ENCODE results near the gene PPP1R37. TPM values are rescaled to one million over a fixed set of nuclear protein-coding genes. Genes with fewer than 3 reads are reported as not detected.
A peak's percentile ranks its signal among the peaks of the same experiment; 100 is the strongest.

PPP1R37 gene, protein sequence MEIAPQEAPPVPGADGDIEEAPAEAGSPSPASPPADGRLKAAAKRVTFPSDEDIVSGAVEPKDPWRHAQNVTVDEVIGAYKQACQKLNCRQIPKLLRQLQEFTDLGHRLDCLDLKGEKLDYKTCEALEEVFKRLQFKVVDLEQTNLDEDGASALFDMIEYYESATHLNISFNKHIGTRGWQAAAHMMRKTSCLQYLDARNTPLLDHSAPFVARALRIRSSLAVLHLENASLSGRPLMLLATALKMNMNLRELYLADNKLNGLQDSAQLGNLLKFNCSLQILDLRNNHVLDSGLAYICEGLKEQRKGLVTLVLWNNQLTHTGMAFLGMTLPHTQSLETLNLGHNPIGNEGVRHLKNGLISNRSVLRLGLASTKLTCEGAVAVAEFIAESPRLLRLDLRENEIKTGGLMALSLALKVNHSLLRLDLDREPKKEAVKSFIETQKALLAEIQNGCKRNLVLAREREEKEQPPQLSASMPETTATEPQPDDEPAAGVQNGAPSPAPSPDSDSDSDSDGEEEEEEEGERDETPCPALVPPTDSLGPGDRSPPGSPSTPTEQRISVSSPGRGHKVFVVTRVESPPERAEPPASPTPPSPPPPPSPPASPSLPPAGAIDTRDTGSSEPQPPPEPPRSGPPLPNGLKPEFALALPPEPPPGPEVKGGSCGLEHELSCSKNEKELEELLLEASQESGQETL
- polyA plus RNA-seq (2012; ENCODE audit: low read depth, missing spikeins): 9.5 TPM

- DNase-seq (ENCODE audit: insufficient read length, low spot score) (peak; percentile 95), FAIRE-seq (peak; percentile 98)
- TF ChIP-seq PAX5 (IDR thresholded peaks at IDR 0.05; ENCODE audit: insufficient read depth, low read length, severe bottlenecking) (peak; percentile 5), POLR2AphosphoS5 (IDR thresholded peaks at IDR 0.05; ENCODE audit: low read depth, low read length) (no peak), POU2F2 (IDR thresholded peaks at IDR 0.05; ENCODE audit: low read depth, low read length) (peak; percentile 94)
Measured at GRCh38 chr19:45092747-45093678, at the start of gene PPP1R37. Gene PPP1R37 (plus strand): TSS chr19:45093179. CDS start chr19:45093326, 147 bp downstream.

DNA sequence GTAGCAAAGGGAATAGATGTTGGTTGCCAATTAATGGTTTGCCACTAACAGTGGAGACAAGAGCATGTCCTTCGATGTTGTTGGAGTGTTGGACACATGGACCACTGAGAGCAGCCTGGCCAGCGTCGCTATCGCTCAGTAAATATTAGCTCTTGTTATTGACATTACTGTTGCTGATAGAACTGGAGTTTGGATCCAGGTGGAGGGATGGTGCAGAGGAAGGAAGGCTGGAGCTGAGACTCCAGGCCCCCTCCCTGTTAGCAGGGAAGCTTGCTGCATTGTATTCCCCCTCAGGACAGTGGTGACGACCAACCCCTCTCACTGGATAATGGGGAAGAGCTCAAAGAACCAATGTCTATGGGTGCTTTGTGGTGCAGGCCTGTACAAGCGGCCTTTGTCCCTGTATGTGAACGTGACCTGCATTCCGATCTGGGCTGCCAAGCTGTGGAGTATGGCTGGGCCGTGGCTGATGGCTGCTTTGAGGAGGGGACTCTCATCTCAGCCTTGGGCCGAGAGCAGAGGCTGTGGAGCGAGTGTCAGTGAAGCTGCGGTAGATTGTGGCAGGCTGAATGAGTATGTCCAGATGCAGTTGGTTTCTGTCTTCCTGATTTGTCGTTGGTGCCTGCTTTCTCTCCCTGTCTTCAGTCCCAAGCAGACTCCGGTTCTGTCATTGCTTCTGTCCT lies 47.2 kb upstream of the PPP1R37 start:
- FAIRE-seq (peak; percentile 5), DNase-seq (ENCODE audit: insufficient read length, low spot score) (no peak)
- no peak for TF ChIP-seq TAF1 (IDR thresholded peaks at IDR 0.05; ENCODE audit: low read depth, low read length)
- TF ChIP-seq SPI1 (IDR thresholded peaks at IDR 0.05; ENCODE audit: low read depth, low read length): no peak
- TF ChIP-seq PAX5 (IDR thresholded peaks at IDR 0.05; ENCODE audit: insufficient read depth, low read length, severe bottlenecking): no peak
- no peak for TF ChIP-seq POLR2A (IDR thresholded peaks at IDR 0.05; ENCODE audit: low read depth, low read length)
- no peak for TF ChIP-seq POU2F2 (IDR thresholded peaks at IDR 0.05; ENCODE audit: low read depth, low read length)
- TF ChIP-seq POLR2AphosphoS5 (IDR thresholded peaks at IDR 0.05; ENCODE audit: low read depth, low read length): no peak

- FAIRE-seq: no peak
- no peak for DNase-seq (ENCODE audit: insufficient read length, low spot score)
- no peak for TF ChIP-seq POLR2AphosphoS5 (IDR thresholded peaks at IDR 0.05; ENCODE audit: low read depth, low read length)
- no peak for TF ChIP-seq POU2F2 (IDR thresholded peaks at IDR 0.05; ENCODE audit: low read depth, low read length)
- TF ChIP-seq POLR2A (IDR thresholded peaks at IDR 0.05; ENCODE audit: low read depth, low read length): no peak
- no peak for TF ChIP-seq TAF1 (IDR thresholded peaks at IDR 0.05; ENCODE audit: low read depth, low read length)
- TF ChIP-seq PAX5 (IDR thresholded peaks at IDR 0.05; ENCODE audit: insufficient read depth, low read length, severe bottlenecking): no peak
- no peak for TF ChIP-seq SPI1 (IDR thresholded peaks at IDR 0.05; ENCODE audit: low read depth, low read length)
Measured at GRCh38 chr19:45046355-45046754, 46.6 kb upstream of the PPP1R37 start.

GRCh38 chr19:45047188-45047797 lies 45.7 kb upstream of the PPP1R37 start:
- DNase-seq (ENCODE audit: insufficient read length, low spot score): no peak
- TF ChIP-seq SPI1 (IDR thresholded peaks at IDR 0.05; ENCODE audit: low read depth, low read length): peak; percentile 69
- TF ChIP-seq POLR2AphosphoS5 (IDR thresholded peaks at IDR 0.05; ENCODE audit: low read depth, low read length): no peak
- FAIRE-seq: no peak

DNA sequence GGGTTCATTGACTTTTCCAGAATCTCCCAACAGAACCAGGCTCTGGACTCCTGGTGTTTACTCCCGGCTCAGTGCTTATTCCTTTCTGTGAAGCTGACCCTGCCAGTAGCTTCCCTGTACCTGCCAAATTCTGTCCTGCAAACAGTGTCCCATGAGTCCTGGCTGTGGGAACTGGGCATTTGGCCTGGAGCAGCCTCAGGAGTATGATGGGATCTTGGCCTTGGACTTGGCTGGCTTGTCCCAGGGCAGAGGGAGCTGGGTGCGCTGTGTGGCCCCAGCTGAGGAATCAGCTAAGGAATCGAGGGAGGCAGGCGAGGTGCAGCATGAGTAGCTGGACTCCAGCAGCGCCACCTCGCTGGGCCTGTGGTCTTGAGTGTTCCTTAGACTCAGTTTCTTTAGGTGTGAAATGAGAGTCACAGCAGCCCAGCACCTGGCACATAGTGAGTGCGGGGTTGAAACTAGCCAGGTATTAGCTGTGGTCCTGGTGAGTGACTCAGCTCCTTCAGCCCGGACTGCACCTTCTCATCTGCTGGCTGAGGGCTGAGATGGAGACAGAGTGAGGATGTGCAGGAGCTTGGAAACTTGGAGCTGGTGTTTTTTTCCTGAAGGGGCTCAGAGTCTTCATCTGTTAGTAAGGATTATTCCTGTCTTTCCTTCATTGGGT lies 43.8 kb upstream of the PPP1R37 start:
- no peak for TF ChIP-seq PAX5 (IDR thresholded peaks at IDR 0.05; ENCODE audit: insufficient read depth, low read length, severe bottlenecking)
- DNase-seq (ENCODE audit: insufficient read length, low spot score) (no peak), FAIRE-seq (no peak)

- no peak for TF ChIP-seq TAF1 (IDR thresholded peaks at IDR 0.05; ENCODE audit: low read depth, low read length)
- no peak for TF ChIP-seq POLR2A (IDR thresholded peaks at IDR 0.05; ENCODE audit: low read depth, low read length)
- TF ChIP-seq PAX5 (IDR thresholded peaks at IDR 0.05; ENCODE audit: insufficient read depth, low read length, severe bottlenecking): no peak
- no peak for TF ChIP-seq SPI1 (IDR thresholded peaks at IDR 0.05; ENCODE audit: low read depth, low read length)
- TF ChIP-seq POLR2AphosphoS5 (IDR thresholded peaks at IDR 0.05; ENCODE audit: low read depth, low read length): no peak
- TF ChIP-seq POU2F2 (IDR thresholded peaks at IDR 0.05; ENCODE audit: low read depth, low read length): no peak
- FAIRE-seq (no peak), DNase-seq (ENCODE audit: insufficient read length, low spot score) (no peak)
Measured at GRCh38 chr19:45050036-45050435, 42.9 kb upstream of the PPP1R37 start.

DNA sequence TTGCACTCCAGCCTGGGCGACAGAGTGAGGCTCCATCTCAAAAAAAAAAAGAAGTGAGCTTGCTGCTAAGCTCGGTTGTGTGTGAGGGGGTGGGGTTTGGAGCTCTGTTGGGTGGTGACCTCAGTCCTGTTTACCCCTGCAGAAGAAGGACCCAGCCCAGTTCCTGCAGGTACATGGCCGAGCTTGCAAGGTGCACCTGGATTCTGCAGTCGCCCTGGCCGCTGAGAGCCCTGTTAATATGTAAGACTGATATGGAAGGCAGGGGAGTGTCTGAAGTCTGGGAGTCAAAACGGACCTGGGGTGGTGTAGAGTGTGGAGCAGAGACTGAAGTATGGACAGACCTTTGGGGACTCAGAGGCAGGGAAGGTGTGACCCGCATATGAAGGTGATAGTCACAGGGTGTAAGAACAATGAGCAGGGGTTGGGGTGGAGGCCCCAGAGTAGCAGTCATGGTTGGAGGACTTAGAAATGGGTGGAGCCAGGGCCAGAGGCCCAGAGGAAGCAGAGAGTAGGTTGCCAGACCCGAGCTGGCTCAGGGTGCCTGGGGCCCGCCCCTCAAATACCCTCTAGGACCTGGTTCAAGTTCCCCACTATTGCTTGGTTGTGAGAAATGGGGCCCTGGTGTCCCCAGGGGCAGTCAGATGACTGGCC lies 40.9 kb upstream of the PPP1R37 start:
- DNase-seq (ENCODE audit: insufficient read length, low spot score) (no peak), FAIRE-seq (peak; percentile 23)
- TF ChIP-seq SPI1 (IDR thresholded peaks at IDR 0.05; ENCODE audit: low read depth, low read length): no peak
- no peak for TF ChIP-seq POU2F2 (IDR thresholded peaks at IDR 0.05; ENCODE audit: low read depth, low read length)
- TF ChIP-seq TAF1 (IDR thresholded peaks at IDR 0.05; ENCODE audit: low read depth, low read length): no peak
- TF ChIP-seq POLR2A (IDR thresholded peaks at IDR 0.05; ENCODE audit: low read depth, low read length): no peak
- TF ChIP-seq PAX5 (IDR thresholded peaks at IDR 0.05; ENCODE audit: insufficient read depth, low read length, severe bottlenecking): no peak
- no peak for TF ChIP-seq POLR2AphosphoS5 (IDR thresholded peaks at IDR 0.05; ENCODE audit: low read depth, low read length)

DNA sequence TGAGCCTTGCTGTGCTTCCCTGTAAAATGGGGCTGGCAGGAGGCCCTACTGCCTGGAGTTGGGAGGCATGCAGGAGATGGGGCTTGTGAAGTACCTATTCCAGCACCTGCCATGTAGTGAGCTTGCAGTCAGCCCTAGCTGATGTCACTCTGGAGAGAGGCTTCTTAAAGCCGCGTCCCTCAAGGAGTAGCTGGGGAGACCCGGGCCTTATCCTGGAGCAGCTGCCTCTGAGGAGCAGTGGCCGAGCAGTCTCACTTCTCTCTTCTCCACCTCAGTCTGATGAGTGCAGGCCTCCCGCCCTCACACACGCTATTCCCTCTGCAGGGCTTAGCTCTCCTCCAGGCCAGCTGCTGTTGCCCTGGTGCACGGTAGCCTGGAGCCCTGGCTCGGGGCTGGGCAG lies 36.1 kb upstream of the PPP1R37 start:
- TF ChIP-seq POLR2AphosphoS5 (IDR thresholded peaks at IDR 0.05; ENCODE audit: low read depth, low read length) (no peak), POU2F2 (IDR thresholded peaks at IDR 0.05; ENCODE audit: low read depth, low read length) (no peak), PAX5 (IDR thresholded peaks at IDR 0.05; ENCODE audit: insufficient read depth, low read length, severe bottlenecking) (no peak), POLR2A (IDR thresholded peaks at IDR 0.05; ENCODE audit: low read depth, low read length) (no peak), SPI1 (IDR thresholded peaks at IDR 0.05; ENCODE audit: low read depth, low read length) (no peak), TAF1 (IDR thresholded peaks at IDR 0.05; ENCODE audit: low read depth, low read length) (no peak)
- FAIRE-seq (no peak), DNase-seq (ENCODE audit: insufficient read length, low spot score) (no peak)
